ENCODE measurements around the gene IGF1R. TPM values are rescaled to one million over a fixed set of nuclear protein-coding genes. Genes with fewer than 3 reads are reported as not detected.

The IGF1R gene
- total and polyA plus RNA-seq, 2 of the 8 experiments (the other 6 are each of a cell fraction or from before 2014, with no cell fraction given) = 32.9 to 109 TPM

- TF ChIP-seq POU5F1 (IDR thresholded peaks at IDR 0.05; ENCODE audit: low read depth, low read length) (no peak), CTCF (IDR thresholded peaks at IDR 0.05; ENCODE audit: control extremely low read depth in 1 of 3, insufficient read depth in 1 of 3, low read depth in 1 of 3, low read length in 3 of 3) (no peak), CHD7 (IDR thresholded peaks at IDR 0.05; ENCODE audit: insufficient replicate concordance, low read length) (no peak), SIN3A (conservative IDR thresholded peaks at IDR 0.05 in 1 of 2, IDR thresholded peaks at IDR 0.05 in 1 of 2; ENCODE audit: low read depth in 1 of 2, low read length in 2 of 2) (no peak)
Observed at GRCh38 chr15:98621021-98621420, 27.3 kb upstream of the IGF1R start (continued).
